HEK293 (cell line): ENCODE data around the gene CCDC150.

Experiments
- ATF2 ChIP-seq: fragments of 450-650 bp; formaldehyde crosslinking; IDR thresholded peaks from 2 replicates; pipeline ENCODE4 v1.5.1; 2016; ENCODE audit warnings: missing biosample characterization, missing genetic modification characterization, low read depth
- CTCF ChIP-seq: fragments of 450-650 bp; formaldehyde crosslinking; IDR thresholded peaks from 2 replicates; pipeline ENCODE4 v1.5.1; 2016; ENCODE audit warnings: missing biosample characterization, missing genetic modification characterization
- KLF7 ChIP-seq: fragments of 450-650 bp; formaldehyde crosslinking; IDR thresholded peaks from 2 replicates; pipeline ENCODE4 v1.5.1; 2016; ENCODE audit warnings: missing biosample characterization, missing genetic modification characterization, borderline replicate concordance
- MZF1 ChIP-seq: fragments of 450-650 bp; formaldehyde crosslinking; IDR thresholded peaks from 2 replicates; pipeline ENCODE4 v1.5.1; 2017; ENCODE audit warnings: missing biosample characterization, missing genetic modification characterization, borderline replicate concordance
- PATZ1 ChIP-seq: fragments of 450-650 bp; formaldehyde crosslinking; IDR thresholded peaks from 2 replicates; pipeline ENCODE4 v1.5.1; 2016; ENCODE audit warnings: missing biosample characterization, missing genetic modification characterization
- PRDM4 ChIP-seq: fragments of 450-650 bp; formaldehyde crosslinking; IDR thresholded peaks from 2 replicates; pipeline ENCODE4 v1.5.1; 2017; ENCODE audit warnings: missing biosample characterization, missing genetic modification characterization
- ZBTB20 ChIP-seq: fragments of 450-650 bp; formaldehyde crosslinking; IDR thresholded peaks from 2 replicates; pipeline ENCODE4 v1.5.1; 2016; ENCODE audit warnings: missing biosample characterization, missing genetic modification characterization
- ZNF140 ChIP-seq: fragments of 450-650 bp; formaldehyde crosslinking; IDR thresholded peaks from 2 replicates; pipeline ENCODE4 v1.5.1; 2016; ENCODE audit warnings: missing biosample characterization, missing genetic modification characterization
- ZNF221 ChIP-seq: fragments of 450-650 bp; formaldehyde crosslinking; IDR thresholded peaks from 2 replicates; pipeline ENCODE4 v1.5.1; 2017; ENCODE audit warnings: missing biosample characterization, missing genetic modification characterization, borderline replicate concordance
- ZNF416 ChIP-seq: fragments of 450-650 bp; formaldehyde crosslinking; IDR thresholded peaks from 2 replicates; pipeline ENCODE4 v1.5.1; 2016; ENCODE audit warnings: missing biosample characterization, missing genetic modification characterization
- ZNF548 ChIP-seq: fragments of 450-650 bp; formaldehyde crosslinking; IDR thresholded peaks from 2 replicates; pipeline ENCODE4 v1.5.1; 2016; ENCODE audit warnings: missing biosample characterization, missing genetic modification characterization
- ZNF623 ChIP-seq: fragments of 450-650 bp; formaldehyde crosslinking; IDR thresholded peaks from 2 replicates; pipeline ENCODE4 v1.5.1; 2016; ENCODE audit warnings: missing biosample characterization, missing genetic modification characterization

GRCh38 chr2:196592911-196593881 lies 46.3 kb upstream of the CCDC150 start, which contains the start of gene HECW2:
- TF ChIP-seq CTCF (tag by site-specific recombination) (peak; percentile 61), ATF2 (tag by site-specific recombination) (no peak), ZNF623 (tag by site-specific recombination) (no peak), ZNF221 (no peak), MZF1 (tag by site-specific recombination) (no peak), ZBTB20 (tag by site-specific recombination) (peak; percentile 63), ZNF548 (tag by site-specific recombination) (no peak), PRDM4 (tag by site-specific recombination) (no peak), PATZ1 (tag by site-specific recombination) (no peak), KLF7 (tag by site-specific recombination) (no peak), ZNF416 (no peak), ZNF140 (no peak)
